Lung (tissue), 12 donors: ENCODE results near the gene VPS37B. TPM values are rescaled to one million over a fixed set of nuclear protein-coding genes. Genes with fewer than 3 reads are reported as not detected.

ENCODE experiments used
- ATAC-seq: fragments of 200-7000 bp; cut with Tn5 transposase; one replicate; pipeline ENCODE4 v1.9.1; 2020; ENCODE audit warnings: moderate number of reproducible peaks; ENCODE audit not compliant: insufficient read depth, low FRiP score
- DNase-seq, 3 donors: peaks; one replicate each; pipeline ENCODE4 v3.0.0-alpha.2; 2013 to 2017
- H3K27ac ChIP-seq, 2 donors: one replicate each; pipeline ENCODE4 v1.5.1; 2013; ENCODE audit warnings: mild to moderate bottlenecking in 2 of 2, moderate library complexity in 2 of 2, control low read depth in 1 of 2, inconsistent platforms in 1 of 2, low read depth in 1 of 2, low read length in 1 of 2
- H3K27me3 ChIP-seq, 3 donors: one replicate each; pipeline ENCODE4 v1.5.1; 2013; ENCODE audit warnings: low read length in 2 of 3; ENCODE audit not compliant: control insufficient read depth in 3 of 3, insufficient read depth in 3 of 3
- H3K36me3 ChIP-seq, 4 donors: one replicate each; pipeline ENCODE4 v1.5.1; 2013; ENCODE audit warnings: low read length in 4 of 4, mild to moderate bottlenecking in 1 of 4, moderate library complexity in 1 of 4; ENCODE audit not compliant: control insufficient read depth in 4 of 4, insufficient read depth in 4 of 4
- H3K4me1 ChIP-seq, 5 donors: one replicate each; pipeline ENCODE4 v1.5.1; 2013; ENCODE audit warnings: low read length in 5 of 5, mild to moderate bottlenecking in 2 of 5, moderate library complexity in 1 of 5; ENCODE audit not compliant: control insufficient read depth in 5 of 5, insufficient read depth in 5 of 5
- H3K4me3 ChIP-seq: one replicate; pipeline ENCODE4 v1.5.1; 2013; ENCODE audit warnings: mild to moderate bottlenecking, control low read depth, moderate library complexity
- H3K9ac ChIP-seq, 2 donors: one replicate each; pipeline ENCODE4 v1.5.1; 2013; ENCODE audit warnings: low read length in 2 of 2, control low read depth in 1 of 2; ENCODE audit not compliant: insufficient read depth in 1 of 2
- H3K9me3 ChIP-seq, 4 donors: one replicate each; pipeline ENCODE4 v1.5.1; 2013; ENCODE audit warnings: low read length in 3 of 4, mild to moderate bottlenecking in 1 of 4, moderate library complexity in 1 of 4; ENCODE audit not compliant: control insufficient read depth in 4 of 4, insufficient read depth in 3 of 4
- CTCF ChIP-seq: IDR thresholded peaks from 2 replicates; pipeline ENCODE4 v1.5.1; 2012; ENCODE audit warnings: mild to moderate bottlenecking; ENCODE audit errors: control extremely low read depth, extremely low read depth
- WGBS, 2 donors: extraction: QIAGEN DNeasy Blood & Tissue Kit; methylation state at CpG; one replicate each; pipeline ENCODE4 v1.1.7; 2013; 5-methylcytosine and 5-hydroxymethylcytosine counted together
- polyA plus RNA-seq, 2 donors: library from polyadenylated mRNA; stranded (reverse); fragments of 200-250 nt; gene quantifications; one replicate each; pipeline ENCODE4 v1.2.1, GENCODE V29; 2013
- total RNA-seq, 2 donors: library from RNA; depleted of rRNA in 1 of 2; stranded (reverse); fragments of >200 nt in 1 of 2; gene quantifications; one replicate each; pipeline ENCODE4 v1.2.1, GENCODE V29; 2014 to 2021
- donor health status: control.
- donor health status: control.
- donor health status: Bipolar disorder and iron deficiency.
- donor health status: healthy.
- donor health status: DM: yes; HTN: yes; CAD: no.

The VPS37B gene
- total and polyA plus RNA-seq, 4 donors = 31.0 to 44.1 (median 42.3) TPM

GRCh38 chr12:122820838-122821271 lies 75.1 kb downstream of the VPS37B start:
- Histone ChIP-seq H3K9me3 (no peaks in the 10 kb centered on the region), H3K4me3 (no peak overlapping the region), H3K27ac (no peak overlapping the region), H3K9ac (no peak overlapping the region), H3K36me3 (no peaks in the 10 kb centered on the region), H3K27me3 (no peaks in the 10 kb centered on the region), H3K4me1 (peaks cover 0 to under 1% (median 0%) of the 10 kb centered on the region in 5 donors)
- no peak for ATAC-seq
- 59 to 62% methylated on average over 6 to 7 of the region's 7 CpGs for WGBS, 2 donors
- no peak for DNase-seq
- no peak for TF ChIP-seq CTCF

- Histone ChIP-seq H3K9me3 (no peaks in the 10 kb centered on the region), H3K9ac (no peak overlapping the region), H3K27me3 (no peaks in the 10 kb centered on the region), H3K4me1 (no peaks in the 10 kb centered on the region), H3K4me3 (no peak overlapping the region), H3K36me3 (no peaks in the 10 kb centered on the region), H3K27ac (no peak overlapping the region)
- no peak for DNase-seq
- no peak for TF ChIP-seq CTCF
- no peak for ATAC-seq
- WGBS, 2 donors = 59 to 83% methylated on average over 8 of the region's 8 CpGs
These were observed 75.8 kb downstream of the VPS37B start for GRCh38 chr12:122820138-122820537.

- 60 to 76% methylated on average over 10 of the region's 10 CpGs for WGBS, 2 donors
- Histone ChIP-seq H3K9me3 (no peaks in the 10 kb centered on the region), H3K27ac (no peak overlapping the region), H3K4me3 (no peak overlapping the region), H3K9ac (no peak overlapping the region), H3K4me1 (no peaks in the 10 kb centered on the region), H3K36me3 (no peaks in the 10 kb centered on the region), H3K27me3 (no peaks in the 10 kb centered on the region)
- DNase-seq (no peak), ATAC-seq (no peak)
- TF ChIP-seq CTCF = no peak
These were observed 76.6 kb downstream of the VPS37B start for GRCh38 chr12:122819209-122819785.

Other genes starting within 250 kb of the VPS37B start
- 1 to 10 TPM; 5.9 to 7.1 TPM for gene HCAR2, start 192.8 kb downstream of the VPS37B start, total RNA-seq
- gene HCAR2, start 192.8 kb downstream of the VPS37B start, polyA plus RNA-seq = 10 to 100 TPM in 1 of 2 donors, 1 to 10 TPM in 1; 1.4 to 31.4 TPM
- 10 to 100 TPM in 1 of 2 donors, 1 to 10 TPM in 1; 2.5 to 10.4 TPM for gene HCAR3, start 179.3 kb downstream of the VPS37B start, total RNA-seq
- 10 to 100 TPM in 1 of 2 donors, under 1 TPM in 1; 0.47 to 52.6 TPM for gene HCAR3, start 179.3 kb downstream of the VPS37B start, polyA plus RNA-seq
- 1 to 10 TPM in 1 of 2 donors, under 1 TPM in 1; 0.31 to 2.2 TPM for gene HCAR1, start 165.3 kb downstream of the VPS37B start, total RNA-seq
- under 1 TPM; 0.29 to 0.37 TPM for gene HCAR1, start 165.3 kb downstream of the VPS37B start, polyA plus RNA-seq
- 10 to 100 TPM; 31.3 to 40.2 TPM for gene DENR, start 143.3 kb downstream of the VPS37B start, total RNA-seq
- gene DENR, start 143.3 kb downstream of the VPS37B start, polyA plus RNA-seq = 10 to 100 TPM; 19.5 to 19.9 TPM
- gene CCDC62, start 121.6 kb downstream of the VPS37B start, total RNA-seq = under 1 TPM; 0.37 to 0.97 TPM
- gene CCDC62, start 121.6 kb downstream of the VPS37B start, polyA plus RNA-seq = under 1 TPM; 0.08 to 0.14 TPM
- 10 to 100 TPM; 33.8 to 56.3 TPM for gene HIP1R, start 60.7 kb downstream of the VPS37B start, total RNA-seq
- 10 to 100 TPM; 34.5 to 36.3 TPM for gene HIP1R, start 60.7 kb downstream of the VPS37B start, polyA plus RNA-seq
- 1 to 10 TPM; 6.7 to 7.5 TPM for gene ABCB9, start 70.3 kb upstream of the VPS37B start, total RNA-seq
- gene ABCB9, start 70.3 kb upstream of the VPS37B start, polyA plus RNA-seq = 1 to 10 TPM; 2.7 to 2.9 TPM
- 10 to 100 TPM; 11.4 to 30.1 TPM for gene OGFOD2, start 79.1 kb upstream of the VPS37B start, total RNA-seq
- gene OGFOD2, start 79.1 kb upstream of the VPS37B start, polyA plus RNA-seq = 10 to 100 TPM; 17.3 to 19.7 TPM
- 100 to 1,000 TPM in 1 of 2 donors, 10 to 100 TPM in 1; 83.6 to 186 TPM for gene ARL6IP4, start 84.6 kb upstream of the VPS37B start, total RNA-seq
- 100 to 1,000 TPM; 197 to 354 TPM for gene ARL6IP4, start 84.6 kb upstream of the VPS37B start, polyA plus RNA-seq